ENCODE measurements around the gene MSH4.
"Not testable (repeated sequence)": the region's sequence is repeated elsewhere in the genome, so short reads cannot be mapped to it uniquely, and the experiment has no call there.

Gene MSH4

GRCh38 chr1:75796376-75797272 lies at the start of gene MSH4:
MSH4 (plus strand) TSS chr1:75796882; CDS start chr1:75796986, 104 bp downstream.
- H3K36me3 ChIP-seq (ENCODE audit: control insufficient read depth, low read length): peaks cover 59% of the 10 kb centered on the region
- no peaks in the 10 kb centered on the region for H3K9me2 ChIP-seq (replicated peaks; ENCODE audit: control insufficient read depth, low read length)
- peaks cover 80% of the 10 kb centered on the region for H3F3A ChIP-seq (ENCODE audit: control insufficient read depth, insufficient read depth)
- no peak within 1 kb of the TSS for H3K4me3 ChIP-seq (ENCODE audit: low read length)
- peaks cover 26% of the 10 kb centered on the region for H4K20me1 ChIP-seq (ENCODE audit: control insufficient read depth, insufficient read depth, low read depth, low read length)
- no peak within 1 kb of the TSS for H3K27ac ChIP-seq (ENCODE audit: low read depth, low read length)
- H3K79me2 ChIP-seq (ENCODE audit: control insufficient read depth, low read length): peaks cover 9% of the 10 kb centered on the region
- TF ChIP-seq CTCF (IDR thresholded peaks at IDR 0.05; ENCODE audit: low read depth, low read length, poor library complexity, severe bottlenecking) (no peak), EZH2phosphoT487 (IDR thresholded peaks at IDR 0.05; ENCODE audit: borderline replicate concordance, low read length) (no peak)
- H3K27me3 ChIP-seq (ENCODE audit: control insufficient read depth, low read length): no peaks in the 10 kb centered on the region
- no peak within 1 kb of the TSS for H3K4me2 ChIP-seq (ENCODE audit: low read length)
- no peaks in the 10 kb centered on the region for H3K9me3 ChIP-seq (ENCODE audit: control insufficient read depth, insufficient read depth, low read length)
- H3K4me1 ChIP-seq (ENCODE audit: control insufficient read depth, low read length): peaks cover 2% of the 10 kb centered on the region; the same call in 1 of the 2 replicates

GRCh38 chr1:75757210-75757609 lies 39.5 kb upstream of the MSH4 start:
- H3K36me3 ChIP-seq (ENCODE audit: control insufficient read depth, low read length): peaks cover 75% of the 10 kb centered on the region
- not testable (repeated sequence) for H3K27ac ChIP-seq (ENCODE audit: low read depth, low read length); H4K20me1 ChIP-seq (ENCODE audit: control insufficient read depth, insufficient read depth, low read depth, low read length); H3K4me1 ChIP-seq (ENCODE audit: control insufficient read depth, low read length); H3K27me3 ChIP-seq (ENCODE audit: control insufficient read depth, low read length); H3F3A ChIP-seq (ENCODE audit: control insufficient read depth, insufficient read depth); H3K4me2 ChIP-seq (ENCODE audit: low read length); H3K9me3 ChIP-seq (ENCODE audit: control insufficient read depth, insufficient read depth, low read length); H3K9me2 ChIP-seq (replicated peaks; ENCODE audit: control insufficient read depth, low read length); H3K4me3 ChIP-seq (ENCODE audit: low read length); H3K79me2 ChIP-seq (ENCODE audit: control insufficient read depth, low read length)

GRCh38 chr1:75758543-75758942 lies 38.1 kb upstream of the MSH4 start:
- H4K20me1 ChIP-seq (ENCODE audit: control insufficient read depth, insufficient read depth, low read depth, low read length); H3K9me2 ChIP-seq (replicated peaks; ENCODE audit: control insufficient read depth, low read length); H3K4me2 ChIP-seq (ENCODE audit: low read length); H3K4me1 ChIP-seq (ENCODE audit: control insufficient read depth, low read length); H3K27me3 ChIP-seq (ENCODE audit: control insufficient read depth, low read length); H3K27ac ChIP-seq (ENCODE audit: low read depth, low read length); H3K9me3 ChIP-seq (ENCODE audit: control insufficient read depth, insufficient read depth, low read length); H3K4me3 ChIP-seq (ENCODE audit: low read length); H3K79me2 ChIP-seq (ENCODE audit: control insufficient read depth, low read length): not testable (repeated sequence)
- Histone ChIP-seq H3K36me3 (ENCODE audit: control insufficient read depth, low read length) (peaks cover 73% of the 10 kb centered on the region), H3F3A (ENCODE audit: control insufficient read depth, insufficient read depth) (peaks cover 13% of the 10 kb centered on the region)

- no peaks in the 10 kb centered on the region; the same call in 1 of the 2 replicates for H4K20me1 ChIP-seq (ENCODE audit: control insufficient read depth, insufficient read depth, low read depth, low read length)
- H3K4me2 ChIP-seq (ENCODE audit: low read length): no peak overlapping the region
- H3K27me3 ChIP-seq (ENCODE audit: control insufficient read depth, low read length): no peaks in the 10 kb centered on the region
- peaks cover 17% of the 10 kb centered on the region for H3F3A ChIP-seq (ENCODE audit: control insufficient read depth, insufficient read depth)
- H3K4me3 ChIP-seq (ENCODE audit: low read length): no peak overlapping the region
- no peaks in the 10 kb centered on the region for H3K4me1 ChIP-seq (ENCODE audit: control insufficient read depth, low read length)
- TF ChIP-seq CTCF (IDR thresholded peaks at IDR 0.05; ENCODE audit: low read depth, low read length, poor library complexity, severe bottlenecking) (peak; percentile 28), EZH2phosphoT487 (IDR thresholded peaks at IDR 0.05; ENCODE audit: borderline replicate concordance, low read length) (no peak)
- peaks cover 37% of the 10 kb centered on the region for H3K36me3 ChIP-seq (ENCODE audit: control insufficient read depth, low read length)
- H3K79me2 ChIP-seq (ENCODE audit: control insufficient read depth, low read length): no peaks in the 10 kb centered on the region
- H3K9me2 ChIP-seq (replicated peaks; ENCODE audit: control insufficient read depth, low read length): no peaks in the 10 kb centered on the region
- H3K9me3 ChIP-seq (ENCODE audit: control insufficient read depth, insufficient read depth, low read length): no peaks in the 10 kb centered on the region
- H3K27ac ChIP-seq (ENCODE audit: low read depth, low read length): no peak overlapping the region
Measured at GRCh38 chr1:75764057-75764655, 32.5 kb upstream of the MSH4 start.

Data from DOHH2 (cell line).